HEK293T (cell line): ENCODE measurements around the gene SMPX.

Source experiments
- CTCF ChIA-PET: fragments of 350-600 bp; formaldehyde crosslinking; extraction: SDS; loops from one replicate; lab custom pipeline; 2021; ENCODE audit warnings: antibody characterized with exemption, inconsistent platforms; lab: Yijun Ruan, JAX
- POLR2A ChIA-PET: fragments of 350-600 bp; formaldehyde crosslinking; extraction: SDS; loops from one replicate; lab custom pipeline; 2020; ENCODE audit warnings: antibody characterized with exemption, inconsistent platforms; lab: Yijun Ruan, JAX
- DNase-seq: peaks from one replicate; pipeline ENCODE4 v3.0.0; 2012; ENCODE audit warnings: mixed read lengths; ENCODE audit errors: extremely low spot score
- ARNT ChIP-seq: fragments of 450-650 bp; IDR thresholded peaks from 2 replicates; pipeline ENCODE4 v1.6.1; 2017; ENCODE audit warnings: mild to moderate bottlenecking
- BHLHE40 ChIP-seq: fragments of 450-650 bp; IDR thresholded peaks from 2 replicates; pipeline ENCODE4 v1.6.1; 2016; ENCODE audit warnings: mild to moderate bottlenecking, moderate library complexity, borderline replicate concordance
- CTBP1 ChIP-seq: fragments of 450-650 bp; IDR thresholded peaks from 2 replicates; pipeline ENCODE4 v1.6.1; 2016; ENCODE audit warnings: borderline replicate concordance
- ELF4 ChIP-seq: fragments of 450-650 bp; IDR thresholded peaks from 2 replicates; pipeline ENCODE4 v1.6.1; 2017; ENCODE audit warnings: antibody characterized with exemption
- FOXA1 ChIP-seq: fragments of 450-650 bp; IDR thresholded peaks from 2 replicates; pipeline ENCODE4 v1.6.1; 2016; ENCODE audit warnings: mild to moderate bottlenecking
- FOXK2 ChIP-seq: fragments of 450-650 bp; IDR thresholded peaks from 2 replicates; pipeline ENCODE4 v1.6.1; 2016; ENCODE audit warnings: mild to moderate bottlenecking
- FOXM1 ChIP-seq: fragments of 450-650 bp; IDR thresholded peaks from 2 replicates; pipeline ENCODE4 v1.6.1; 2017; ENCODE audit warnings: mild to moderate bottlenecking, borderline replicate concordance
- HDGF ChIP-seq: fragments of 450-650 bp; IDR thresholded peaks from 2 replicates; pipeline ENCODE4 v1.6.1; 2017; ENCODE audit warnings: antibody characterized with exemption, borderline replicate concordance
- L3MBTL2 ChIP-seq: fragments of 450-650 bp; conservative IDR thresholded peaks from 2 replicates; pipeline ENCODE4 v1.6.1; 2016; ENCODE audit warnings: mild to moderate bottlenecking
- LEF1 ChIP-seq: fragments of 450-650 bp; IDR thresholded peaks from 2 replicates; pipeline ENCODE4 v1.6.1; 2017; ENCODE audit warnings: mild to moderate bottlenecking, borderline replicate concordance
- NFRKB ChIP-seq: fragments of 450-650 bp; IDR thresholded peaks from 2 replicates; pipeline ENCODE4 v1.6.1; 2016; ENCODE audit warnings: mild to moderate bottlenecking, moderate library complexity
- PKNOX1 ChIP-seq: fragments of 450-650 bp; IDR thresholded peaks from 2 replicates; pipeline ENCODE4 v1.6.1; 2016
- SP1 ChIP-seq: fragments of 450-650 bp; IDR thresholded peaks from 2 replicates; pipeline ENCODE4 v1.6.1; 2017
- SUZ12 ChIP-seq: fragments of 450-650 bp; IDR thresholded peaks from 2 replicates; pipeline ENCODE4 v1.6.1; 2016; ENCODE audit warnings: mild to moderate bottlenecking
- TARDBP ChIP-seq: fragments of 450-650 bp; IDR thresholded peaks from 2 replicates; pipeline ENCODE4 v1.6.1; 2016
- ZNF384 ChIP-seq: fragments of 450-650 bp; IDR thresholded peaks from 2 replicates; pipeline ENCODE4 v1.6.1; 2016

SMPX gene

GRCh38 chrX:21740329-21741274 lies 17.3 kb downstream of the SMPX start:
- CTCF ChIA-PET, result no interaction called here
- POLR2A ChIA-PET, result interaction anchor here (0.9 kb wide), 1 partner anchor 15 kb away, joined by 4 read pairs; no protein-coding TSS in a partner anchor
- TF ChIP-seq FOXM1 (no peak), ARNT (no peak), TARDBP (no peak), FOXA1 (no peak), CTBP1 (no peak), NFRKB (no peak), LEF1 (no peak), PKNOX1 (no peak)
- no peak for DNase-seq

GRCh38 chrX:21738950-21739287 lies 19.0 kb downstream of the SMPX start:
- DNase-seq, result peak; percentile 20
- TF ChIP-seq BHLHE40 (no peak), FOXM1 (no peak), TARDBP (no peak), CTBP1 (no peak), ARNT (no peak), SP1 (no peak), HDGF (no peak), FOXK2 (no peak), SUZ12 (no peak), PKNOX1 (no peak), FOXA1 (no peak), ELF4 (no peak), ZNF384 (no peak)
- CTCF ChIA-PET, result no interaction called here
- POLR2A ChIA-PET, result interaction anchor here (0.8 kb wide), 1 partner anchor 100 kb away, joined by 3 read pairs; no protein-coding TSS in a partner anchor

- CTCF ChIA-PET, result no interaction called here
- POLR2A ChIA-PET, result interaction anchor here (0.8 kb wide), 1 partner anchor 100 kb away, joined by 3 read pairs; no protein-coding TSS in a partner anchor
- DNase-seq, result peak; percentile 75
- no peak for TF ChIP-seq FOXM1
- TF ChIP-seq ARNT, result no peak
- TF ChIP-seq PKNOX1, result peak; percentile 91
- TF ChIP-seq CTBP1, result peak; percentile 58; the same call in 1 of the 2 replicates
These were observed 19.5 kb downstream of the SMPX start for GRCh38 chrX:21738210-21738949.

GRCh38 chrX:21735768-21736127 lies 22.2 kb downstream of the SMPX start:
- ChIA-PET POLR2A (no interaction called here), CTCF (no interaction called here)
- DNase-seq, result no peak
- TF ChIP-seq TARDBP (no peak), ZNF384 (no peak), FOXM1 (no peak), PKNOX1 (no peak), ARNT (no peak), ELF4 (no peak), L3MBTL2 (no peak), BHLHE40 (no peak), HDGF (no peak), FOXK2 (no peak), NFRKB (no peak), FOXA1 (no peak)

GRCh38 chrX:21735038-21735767 lies 22.7 kb downstream of the SMPX start:
- TF ChIP-seq BHLHE40, result no peak
- no peak for TF ChIP-seq LEF1
- TF ChIP-seq ARNT, result no peak
- no peak for TF ChIP-seq CTBP1
- TF ChIP-seq FOXK2, result no peak
- no peak for TF ChIP-seq SUZ12
- no peak for TF ChIP-seq L3MBTL2
- TF ChIP-seq TARDBP, result no peak

More at GRCh38 chrX:21735038-21735767, 22.7 kb downstream of the SMPX start:
- POLR2A ChIA-PET, result no interaction called here
- CTCF ChIA-PET, result no interaction called here
- no peak for DNase-seq
